ENCODE measurements around the gene GALNT16. TPM values are rescaled to one million over a fixed set of nuclear protein-coding genes. Genes with fewer than 3 reads are reported as not detected.
A peak's percentile ranks its signal among the peaks of the same experiment; 100 is the strongest.

The GALNT16 gene
- total and polyA plus RNA-seq, 2 donors (not counting 1 experiment from before 2014, with no cell fraction given): 0.09 to 3.4 TPM

GRCh38 chr14:69259168-69259526, 811 bp upstream of the GALNT16 start:
- Histone ChIP-seq H3K4me3 (ENCODE audit: control extremely low read depth in 1 of 5, extremely low read depth in 1 of 5, insufficient read depth in 1 of 5, low read depth in 2 of 5, low read length in 4 of 5) (no peak overlapping the region), H3K9ac (ENCODE audit: low read length) (no peak overlapping the region), H3K4me1 (ENCODE audit: control insufficient read depth in 2 of 2, insufficient read depth in 2 of 2, low read length in 2 of 2) (peaks cover 12 to 24% of the 10 kb centered on the region in 2 donors), H3K27ac (ENCODE audit: low read length in 2 of 2) (no peak overlapping the region), H4K20me1 (ENCODE audit: control insufficient read depth, insufficient read depth, low read length, poor library complexity, severe bottlenecking) (no peaks in the 10 kb centered on the region), H2AFZ (ENCODE audit: insufficient read depth, low read depth, low read length, poor library complexity, severe bottlenecking) (no peak overlapping the region), H3K79me2 (ENCODE audit: control insufficient read depth, insufficient read depth, low read length) (no peaks in the 10 kb centered on the region), H3K9me3 (ENCODE audit: control extremely low read depth in 1 of 3, control insufficient read depth in 2 of 3, insufficient read depth in 1 of 3, low read length in 2 of 3) (no peaks in the 10 kb centered on the region), H3K36me3 (replicated peaks in 1 of 2; ENCODE audit: control extremely low read depth in 1 of 2, control insufficient read depth in 1 of 2, extremely low read depth in 1 of 2, insufficient read depth in 2 of 2, low read length in 1 of 2) (no peaks in the 10 kb centered on the region), H3K4me2 (replicated peaks; ENCODE audit: low read depth, low read length, poor library complexity, severe bottlenecking) (no peak overlapping the region), H3K27me3 (replicated peaks in 1 of 4; ENCODE audit: control extremely low read depth in 1 of 4, control insufficient read depth in 3 of 4, insufficient read depth in 4 of 4, low read length in 3 of 4) (peaks cover 0 to 69% (median 21%) of the 10 kb centered on the region in 4 experiments)
- ATAC-seq (ENCODE audit: low read depth): no peak
- H3K4me3 Mint-ChIP-seq: peak overlapping the region; percentile 26
- no peaks in the 10 kb centered on the region for H3K9me3 Mint-ChIP-seq (ENCODE audit: insufficient read depth)
- WGBS (ENCODE audit: insufficient coverage): 26% methylated on average over 11 of the region's 14 CpGs
- ChIA-PET POLR2A (no interaction called here), CTCF (interaction anchor here (1.6 kb wide), 1 partner anchor 201 kb away, joined by 9 read pairs; no protein-coding TSS in a partner anchor)
- H3K27ac Mint-ChIP-seq: no peak overlapping the region
- TF ChIP-seq CTCF (IDR thresholded peaks at IDR 0.05) (no peak), EZH2 (IDR thresholded peaks at IDR 0.05; ENCODE audit: borderline replicate concordance, insufficient read depth, low read depth, low read length, poor library complexity, severe bottlenecking) (no peak)
- no peak for DNase-seq
- intact Hi-C loops (cut with micrococcal nuclease): no loop called here
- peaks cover 14% of the 10 kb centered on the region for H3K4me1 Mint-ChIP-seq
- peaks cover 63% of the 10 kb centered on the region for H3K27me3 Mint-ChIP-seq

GRCh38 chr14:69260190-69260860, 367 bp downstream of the GALNT16 start:
- peaks cover 14% of the 10 kb centered on the region for H3K4me1 Mint-ChIP-seq
- H3K9me3 Mint-ChIP-seq (ENCODE audit: insufficient read depth): no peaks in the 10 kb centered on the region
- POLR2A ChIA-PET: no interaction called here
- peak overlapping the region; percentile 73 for H3K4me3 Mint-ChIP-seq
- H3K4me3 ChIP-seq (ENCODE audit: control extremely low read depth in 1 of 5, extremely low read depth in 1 of 5, insufficient read depth in 1 of 5, low read depth in 2 of 5, low read length in 4 of 5): peak overlapping the region in 3 of 5 experiments; percentile 5 to 50 (median 25)
- under 1% methylated on average over 78 of the region's 78 CpGs for WGBS (ENCODE audit: insufficient coverage)
- H3K9ac ChIP-seq (ENCODE audit: low read length): peak overlapping the region; percentile 51
- intact Hi-C loops (cut with micrococcal nuclease): no loop called here
- peak; percentile 30 for DNase-seq
- ATAC-seq (ENCODE audit: low read depth): no peak
- TF ChIP-seq CTCF (IDR thresholded peaks at IDR 0.05) (no peak), EZH2 (IDR thresholded peaks at IDR 0.05; ENCODE audit: borderline replicate concordance, insufficient read depth, low read depth, low read length, poor library complexity, severe bottlenecking) (no peak)
- H3K27me3 ChIP-seq (replicated peaks in 1 of 4; ENCODE audit: control extremely low read depth in 1 of 4, control insufficient read depth in 3 of 4, insufficient read depth in 4 of 4, low read length in 3 of 4): peaks cover 0 to 71% (median 21%) of the 10 kb centered on the region in 4 experiments
- CTCF ChIA-PET: interaction anchor here (1.3 to 3.0 kb wide), 4 partner anchors 18 to 200 kb away, joined by 4 to 25 read pairs (median 10); no protein-coding TSS in a partner anchor
- peak overlapping the region; percentile 60 for H2AFZ ChIP-seq (ENCODE audit: insufficient read depth, low read depth, low read length, poor library complexity, severe bottlenecking)
- H3K36me3 ChIP-seq (replicated peaks in 1 of 2; ENCODE audit: control extremely low read depth in 1 of 2, control insufficient read depth in 1 of 2, extremely low read depth in 1 of 2, insufficient read depth in 2 of 2, low read length in 1 of 2): no peaks in the 10 kb centered on the region
- H3K4me2 ChIP-seq (replicated peaks; ENCODE audit: low read depth, low read length, poor library complexity, severe bottlenecking): peak overlapping the region; percentile 81
- H3K79me2 ChIP-seq (ENCODE audit: control insufficient read depth, insufficient read depth, low read length): no peaks in the 10 kb centered on the region
- no peak overlapping the region for H3K27ac ChIP-seq (ENCODE audit: low read length in 2 of 2)
- H3K4me1 ChIP-seq (ENCODE audit: control insufficient read depth in 2 of 2, insufficient read depth in 2 of 2, low read length in 2 of 2): peaks cover 12 to 24% of the 10 kb centered on the region in 2 donors
- no peak overlapping the region for H3K27ac Mint-ChIP-seq
- H3K27me3 Mint-ChIP-seq: peaks cover 59% of the 10 kb centered on the region
- H3K9me3 ChIP-seq (ENCODE audit: control extremely low read depth in 1 of 3, control insufficient read depth in 2 of 3, insufficient read depth in 1 of 3, low read length in 2 of 3): no peaks in the 10 kb centered on the region
- H4K20me1 ChIP-seq (ENCODE audit: control insufficient read depth, insufficient read depth, low read length, poor library complexity, severe bottlenecking): no peaks in the 10 kb centered on the region
